ENCODE measurements around the gene ARRB2.

DNA sequence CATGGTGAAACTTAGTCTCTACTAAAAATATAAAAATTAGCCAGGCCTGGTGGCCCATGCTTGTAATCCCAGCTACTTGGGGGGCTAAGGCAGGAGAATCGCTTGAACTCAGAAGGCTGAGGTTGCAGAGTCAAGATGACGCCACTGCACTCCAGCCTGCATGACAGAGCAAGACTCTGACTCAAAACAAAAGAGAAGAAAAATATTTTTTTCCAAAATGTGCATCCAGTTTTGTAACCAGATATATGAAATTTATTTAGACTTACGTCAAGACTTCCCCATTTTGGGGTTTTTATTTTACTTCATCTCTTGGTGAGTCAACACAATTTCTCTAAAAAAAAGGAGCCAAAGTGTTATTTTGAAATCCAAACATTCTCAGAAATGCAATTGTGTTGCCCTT lies 55.8 kb downstream of the ARRB2 start:
- TF ChIP-seq CTCF (IDR thresholded peaks at IDR 0.05; ENCODE audit: insufficient read depth, low read length, poor library complexity, severe bottlenecking) = no peak
- no peak for TF ChIP-seq EZH2phosphoT487 (conservative IDR thresholded peaks at IDR 0.05; ENCODE audit: low read length)
